H1 (cell line): ENCODE measurements around the gene DYNLRB2. TPM values are rescaled to one million over a fixed set of nuclear protein-coding genes. Genes with fewer than 3 reads are reported as not detected.
A peak's percentile ranks its signal among the peaks of the same experiment; 100 is the strongest.

Experiments
- CTCF ChIA-PET: fragments of 300-600 bp; sonication (Branson Sonifier 250); formaldehyde crosslinking; loops from one replicate; lab custom pipeline; 2021; ENCODE audit not compliant: partially characterized antibody; lab: Charles Lee
- POLR2A ChIA-PET: fragments of 300-600 bp; sonication (Branson Sonifier 250); formaldehyde crosslinking; loops from one replicate; lab custom pipeline; 2021; ENCODE audit warnings: inconsistent platforms; ENCODE audit not compliant: partially characterized antibody; lab: Charles Lee
- DNase-seq, 2 experiments: peaks; one replicate each; pipeline versions ENCODE4 v3.0.0 to v3.0.0-alpha.2; 2010 to 2022; ENCODE audit warnings: low spot score in 2 of 2, low read depth in 1 of 2, mixed read lengths in 1 of 2
- FAIRE-seq: peaks from 2 replicates; lab custom pipeline; 2011; peaks lifted over from hg19 to GRCh38; lab: Jason Lieb, UNC
- H2AFZ ChIP-seq: 2 replicates; pipeline ENCODE4 v1.8.1; 2012; ENCODE audit warnings: low read length, inconsistent platforms
- H2AK5ac ChIP-seq: 2 replicates; pipeline ENCODE4 v1.6.1; 2013; ENCODE audit warnings: low read depth, low read length
- H2BK120ac ChIP-seq: replicated peaks from 2 replicates; pipeline ENCODE3; 2013; ENCODE audit warnings: low read depth, low read length, inconsistent platforms
- H2BK12ac ChIP-seq: 2 replicates; pipeline ENCODE4 v1.6.1; 2013; ENCODE audit warnings: low read depth, low read length
- H2BK15ac ChIP-seq: 2 replicates; pipeline ENCODE4 v1.6.1; 2013; ENCODE audit warnings: low read length
- H2BK20ac ChIP-seq: 2 replicates; pipeline ENCODE4 v1.6.1; 2013; ENCODE audit warnings: low read length
- H2BK5ac ChIP-seq: 2 replicates; pipeline ENCODE4 v1.6.1; 2013; ENCODE audit warnings: low read depth, low read length
- H3K14ac ChIP-seq: 2 replicates; pipeline ENCODE4 v1.6.1; 2013; ENCODE audit warnings: inconsistent platforms; ENCODE audit not compliant: insufficient read length
- H3K18ac ChIP-seq: 2 replicates; pipeline ENCODE4 v1.6.1; 2013; ENCODE audit warnings: low read length; ENCODE audit errors: extremely low read depth
- H3K23ac ChIP-seq: 2 replicates; pipeline ENCODE4 v1.6.1; 2013; ENCODE audit warnings: inconsistent platforms; ENCODE audit not compliant: insufficient read length
- H3K23me2 ChIP-seq: 2 replicates; pipeline ENCODE4 v1.6.1; 2013; ENCODE audit warnings: low read depth, low read length
- H3K27ac ChIP-seq: 2 replicates; pipeline ENCODE4 v1.6.1; 2011; ENCODE audit warnings: low read depth, low read length, inconsistent platforms
- H3K27me3 ChIP-seq, 4 experiments: replicated peaks in 1 of 4; 1 replicate in 1 of 4; 2 replicates in 3 of 4; pipeline versions ENCODE4 v1.6.1 to v1.8.1; 2011 to 2013; ENCODE audit warnings: low read length in 3 of 4, mild to moderate bottlenecking in 3 of 4, inconsistent platforms in 2 of 4, mixed read lengths in 2 of 4, moderate library complexity in 1 of 4; ENCODE audit not compliant: control insufficient read depth in 3 of 4, insufficient read depth in 3 of 4; ENCODE audit errors: extremely low read depth in 1 of 4
- H3K36me3 ChIP-seq, 4 experiments: 2 replicates each; pipeline versions ENCODE4 v1.6.1 to v1.8.1; 2011 to 2013; ENCODE audit warnings: mild to moderate bottlenecking in 4 of 4, low read length in 3 of 4, moderate library complexity in 2 of 4, control low read depth in 1 of 4, inconsistent platforms in 1 of 4; ENCODE audit not compliant: insufficient read depth in 4 of 4, control insufficient read depth in 2 of 4
- H3K4ac ChIP-seq: replicated peaks from 2 replicates; pipeline ENCODE3; 2013; ENCODE audit warnings: low read length, low read depth, mixed read lengths, inconsistent platforms; ENCODE audit not compliant: insufficient read length
- H3K4me1 ChIP-seq, 4 experiments: replicated peaks in 1 of 4; 1 replicate in 1 of 4; 2 replicates in 3 of 4; pipeline versions ENCODE4 v1.6.1 to v1.8.1; 2011 to 2013; ENCODE audit warnings: low read length in 3 of 4, inconsistent platforms in 2 of 4, mixed read lengths in 1 of 4; ENCODE audit not compliant: insufficient read depth in 4 of 4, control insufficient read depth in 3 of 4
- H3K4me2 ChIP-seq, 2 experiments: 2 replicates each; pipeline versions ENCODE4 v1.6.1 to v1.8.1; 2011 to 2013; ENCODE audit warnings: low read depth in 2 of 2, low read length in 2 of 2, control low read depth in 1 of 2, inconsistent platforms in 1 of 2, mild to moderate bottlenecking in 1 of 2; ENCODE audit not compliant: insufficient read depth in 1 of 2
- H3K4me3 ChIP-seq, 4 experiments: fragments of 200-600, 300-600 bp in 1 of 4; sonication (generic), shearing (Covaris generic), sonication (Bioruptor Twin) in 1 of 4; 2 replicates each; pipeline versions ENCODE4 v1.5.1 to v1.8.1; 2011 to 2016; ENCODE audit warnings: low read length in 4 of 4, low read depth in 3 of 4, control low read depth in 2 of 4, inconsistent platforms in 2 of 4, mild to moderate bottlenecking in 2 of 4, mixed read lengths in 1 of 4, moderate library complexity in 1 of 4; ENCODE audit not compliant: insufficient read depth in 2 of 4; ENCODE audit errors: extremely low read depth in 1 of 4
- H3K56ac ChIP-seq: replicated peaks from 2 replicates; pipeline ENCODE3; 2013; ENCODE audit warnings: low read depth, mild to moderate bottlenecking, mixed read lengths, low read length, inconsistent platforms; ENCODE audit not compliant: insufficient read length
- H3K79me1 ChIP-seq: 2 replicates; pipeline ENCODE4 v1.6.1; 2013; ENCODE audit warnings: low read depth, low read length, control low read depth
- H3K79me2 ChIP-seq, 2 experiments: 2 replicates each; pipeline versions ENCODE4 v1.6.1 to v1.8.1; 2012 to 2013; ENCODE audit warnings: low read length in 2 of 2, mild to moderate bottlenecking in 2 of 2, inconsistent platforms in 1 of 2; ENCODE audit not compliant: insufficient read depth in 2 of 2, control insufficient read depth in 1 of 2
- H3K9ac ChIP-seq, 4 experiments: replicated peaks in 1 of 4; 1 replicate in 1 of 4; 2 replicates in 3 of 4; pipeline versions ENCODE4 v1.6.1 to v1.8.1; 2011 to 2013; ENCODE audit warnings: low read depth in 3 of 4, low read length in 3 of 4, control low read depth in 2 of 4, mild to moderate bottlenecking in 2 of 4, moderate library complexity in 2 of 4, inconsistent platforms in 1 of 4; ENCODE audit errors: extremely low read depth in 1 of 4
- H3K9me3 ChIP-seq, 2 experiments: 2 replicates each; pipeline versions ENCODE4 v1.6.1 to v1.8.1; 2012 to 2013; ENCODE audit warnings: mild to moderate bottlenecking in 2 of 2, moderate library complexity in 2 of 2, control low read depth in 1 of 2, inconsistent platforms in 1 of 2, low read depth in 1 of 2, low read length in 1 of 2, mixed read lengths in 1 of 2; ENCODE audit not compliant: insufficient read depth in 2 of 2
- H4K20me1 ChIP-seq, 2 experiments: replicated peaks in 1 of 2; 2 replicates each; pipeline versions ENCODE3 to v1.8.1; 2011 to 2013; ENCODE audit warnings: inconsistent platforms in 2 of 2, low read length in 2 of 2, mild to moderate bottlenecking in 1 of 2; ENCODE audit not compliant: insufficient read depth in 2 of 2, control insufficient read depth in 1 of 2
- H4K5ac ChIP-seq: 2 replicates; pipeline ENCODE4 v1.6.1; 2013; ENCODE audit warnings: low read length, low read depth, mixed read lengths, inconsistent platforms; ENCODE audit not compliant: insufficient read length
- H4K8ac ChIP-seq: 2 replicates; pipeline ENCODE4 v1.8.0; 2013; ENCODE audit warnings: mild to moderate bottlenecking, moderate library complexity, low read length, inconsistent platforms; ENCODE audit not compliant: insufficient read depth; ENCODE audit errors: extremely low read depth
- H4K91ac ChIP-seq: replicated peaks from 2 replicates; pipeline ENCODE3; 2013; ENCODE audit warnings: low read length, mixed read lengths, inconsistent platforms; ENCODE audit not compliant: insufficient read length
- ATF3 ChIP-seq: IDR thresholded peaks from 2 replicates; pipeline ENCODE4 v1.6.1; 2011; ENCODE audit warnings: low read depth, mild to moderate bottlenecking, low read length; ENCODE audit not compliant: insufficient read depth
- BRCA1 ChIP-seq: IDR thresholded peaks from 2 replicates; pipeline ENCODE4 v1.6.1; 2012; ENCODE audit warnings: low read depth, low read length, improper control_type of control experiment
- CBX8 ChIP-seq: fragments of 300-800, 300-1000 bp; sonication (generic); IDR thresholded peaks from 2 replicates; pipeline ENCODE4 v1.7.1; 2016; ENCODE audit warnings: low read depth, low read length, borderline replicate concordance
- EP300 ChIP-seq, 2 experiments: IDR thresholded peaks; 1 replicate in 1 of 2; 2 replicates in 1 of 2; pipeline ENCODE4 v1.6.1; 2011 to 2012; ENCODE audit warnings: low read depth in 2 of 2, low read length in 2 of 2, mild to moderate bottlenecking in 2 of 2, borderline replicate concordance in 1 of 2, inconsistent platforms in 1 of 2, moderate library complexity in 1 of 2
- FOSL1 ChIP-seq: IDR thresholded peaks from 2 replicates; pipeline ENCODE4 v1.6.1; 2011; ENCODE audit warnings: mild to moderate bottlenecking, low read depth, low read length, moderate library complexity; ENCODE audit not compliant: insufficient read depth
- JUN ChIP-seq: IDR thresholded peaks from 2 replicates; pipeline ENCODE4 v1.6.1; 2011; ENCODE audit warnings: low read depth, mild to moderate bottlenecking, improper control_type of control experiment, low read length
- MAX ChIP-seq: IDR thresholded peaks from 2 replicates; pipeline ENCODE4 v1.6.1; 2012; ENCODE audit warnings: inconsistent platforms
- SP4 ChIP-seq: IDR thresholded peaks from 2 replicates; pipeline ENCODE4 v1.6.1; 2012; ENCODE audit warnings: low read length, inconsistent platforms
- TCF12 ChIP-seq: IDR thresholded peaks from 2 replicates; pipeline ENCODE4 v1.6.1; 2011; ENCODE audit warnings: low read depth, mild to moderate bottlenecking, low read length
- WGBS, 2 experiments: shearing (Covaris generic) in 1 of 2; methylation state at CpG; one replicate each; pipeline versions ENCODE4 v1.1.6 to v1.1.7; 2013 to 2015; ENCODE audit warnings: low lambda C conversion rate in 2 of 2, mixed read lengths in 2 of 2, inconsistent platforms in 1 of 2, low coverage in 1 of 2, missing lambda C conversion rate in 1 of 2; ENCODE audit not compliant: insufficient replicate concordance in 2 of 2, insufficient coverage in 1 of 2, insufficient read length in 1 of 2; ENCODE audit errors: extremely low coverage in 1 of 2, missing lambda C conversion rate in 1 of 2; 5-methylcytosine and 5-hydroxymethylcytosine counted together
- polyA plus RNA-seq, 7 experiments: library from polyadenylated mRNA; depleted of rRNA in 3 of 7; stranded (reverse) in 5 of 7; unstranded in 2 of 7; fragments of >200 nt in 5 of 7; fragments of 200-250 nt in 2 of 7; gene quantifications; 1 replicate in 5 of 7; 2 replicates in 1 of 7; 4 replicates in 1 of 7; pipeline versions ENCODE4 v1.2.1 to v1.2.3, GENCODE V29; 2011 to 2013; ENCODE audit warnings: missing spikeins in 2 of 7, mixed read lengths in 2 of 7
- total RNA-seq: library from RNA; stranded (reverse); fragmentation: NEBNext Ultra II Directional; extraction: Animal tissue kit (Norgen Biotek cat#: 25700); gene quantifications from 2 replicates; pipeline ENCODE4 v1.2.1, GENCODE V29; 2021

The DYNLRB2 gene
- total and polyA plus RNA-seq, 2 of the 8 experiments (the other 6 are each of a cell fraction or from before 2014, with no cell fraction given) = not detected

GRCh38 chr16:80596507-80597207 lies 55.9 kb downstream of the DYNLRB2 start:
- ChIA-PET CTCF (no interaction called here), POLR2A (no interaction called here)
- Histone ChIP-seq H3K18ac (no peak overlapping the region), H3K9me3 (peaks cover 41 to 61% of the 10 kb centered on the region in 2 experiments; a peak in 3 of 4 replicates), H2BK5ac (no peak overlapping the region), H3K23me2 (peaks cover 10% of the 10 kb centered on the region; the same call in 1 of the 2 replicates), H3K36me3 (no peaks in the 10 kb centered on the region), H3K56ac (peak overlapping the region; percentile 95), H4K8ac (no peak overlapping the region), H3K27me3 (no peaks in the 10 kb centered on the region), H2AK5ac (no peak overlapping the region; the same call in 1 of the 2 replicates), H2BK20ac (no peak overlapping the region), H3K9ac (no peak overlapping the region), H3K4me2 (no peak overlapping the region), H3K79me1 (no peaks in the 10 kb centered on the region), H2AFZ (no peak overlapping the region), H3K4me3 (no peak overlapping the region), H4K20me1 (peaks cover 0 to 5% of the 10 kb centered on the region in 2 experiments), H3K23ac (no peak overlapping the region), H2BK120ac (no peak overlapping the region), H3K4ac (no peak overlapping the region), H2BK15ac (no peak overlapping the region), H4K91ac (no peak overlapping the region), H2BK12ac (no peak overlapping the region), H3K4me1 (no peaks in the 10 kb centered on the region), H3K14ac (no peak overlapping the region), H4K5ac (no peak overlapping the region), H3K27ac (no peak overlapping the region), H3K79me2 (no peaks in the 10 kb centered on the region)
- FAIRE-seq (no peak), DNase-seq (no peak)
- 74 to 96% methylated on average over 2 to 7 of the region's 7 CpGs for WGBS, 2 experiments
- no peak for TF ChIP-seq MAX
- TF ChIP-seq SP4 = no peak
- TF ChIP-seq TCF12 = no peak
- no peak for TF ChIP-seq ATF3
- no peak for TF ChIP-seq BRCA1
- no peak for TF ChIP-seq EP300 (IDR thresholded peaks at IDR 0.05; ENCODE audit: borderline replicate concordance in 1 of 2, low read depth in 2 of 2, low read length in 2 of 2)
- no peak for TF ChIP-seq CBX8
- TF ChIP-seq JUN = no peak
- TF ChIP-seq FOSL1 = no peak
